Medulla oblongata (tissue), 1 donor: ENCODE measurements around the gene SMAP1.
"Not testable (repeated sequence)": the region's sequence is repeated elsewhere in the genome, so short reads cannot be mapped to it uniquely, and the experiment has no call there.

Experiments
- DNase-seq: peaks from one replicate; pipeline ENCODE4 v3.0.0-alpha.2; 2015; ENCODE audit errors: extremely low spot score

The SMAP1 gene

DNA sequence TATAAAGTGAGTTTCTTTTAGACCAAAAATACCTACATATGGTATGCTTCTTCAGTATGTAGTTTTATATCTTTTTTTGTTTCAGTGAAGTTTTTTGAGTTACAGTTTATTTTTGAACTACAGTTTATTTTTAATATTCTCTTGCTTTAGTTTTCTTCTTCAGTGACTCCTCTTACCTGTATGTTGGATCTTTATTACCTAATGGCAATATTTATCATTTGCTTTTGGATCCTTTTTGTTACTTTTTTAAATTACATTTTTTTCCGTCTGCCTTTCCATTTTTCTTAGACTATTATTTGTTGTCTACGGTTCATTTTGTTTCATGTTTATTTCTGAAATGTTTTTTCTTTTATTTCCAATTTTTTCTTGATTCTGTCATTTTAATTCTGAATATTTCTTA is 71.9 kb downstream of the SMAP1 start:
- no peak for DNase-seq

DNA sequence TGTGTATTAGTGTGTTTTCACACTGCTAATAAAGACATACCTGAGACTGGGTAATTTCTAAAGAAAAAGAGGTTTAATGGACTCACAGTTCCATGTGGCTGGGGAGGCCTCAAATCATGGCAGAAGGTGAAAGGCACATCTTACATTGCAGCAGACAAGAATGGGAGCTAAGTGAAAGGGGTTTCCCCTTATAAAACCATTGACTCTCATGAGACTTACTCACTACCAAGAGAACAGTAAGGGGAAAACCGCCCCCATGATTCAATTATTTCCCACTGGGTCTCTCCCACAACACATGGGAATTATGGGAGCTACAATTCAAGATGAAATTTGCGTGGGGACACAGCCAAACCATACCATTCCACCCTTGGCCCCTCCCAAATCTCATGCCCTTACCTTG is 73.1 kb downstream of the SMAP1 start:
- not testable (repeated sequence) for DNase-seq

DNA sequence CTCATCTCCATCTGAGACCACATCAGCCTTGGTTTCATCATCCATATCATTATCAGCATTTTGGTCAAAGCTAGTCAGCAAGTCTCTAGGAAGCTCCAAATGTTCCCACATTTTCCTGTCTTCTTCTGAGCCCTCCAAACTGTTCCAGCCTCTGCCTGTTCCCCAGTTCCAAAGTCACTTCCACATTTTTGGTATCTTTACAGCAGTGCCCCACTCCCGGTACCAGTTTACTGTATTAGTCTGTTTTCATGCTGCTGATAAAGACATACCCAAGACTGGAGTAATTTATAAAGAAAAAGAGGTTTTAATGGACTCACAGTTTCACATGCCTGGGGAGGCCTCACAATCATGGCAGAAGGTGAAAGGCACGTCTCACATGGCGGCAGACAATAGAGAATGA is 74.8 kb downstream of the SMAP1 start:
- not testable (repeated sequence) for DNase-seq

DNA sequence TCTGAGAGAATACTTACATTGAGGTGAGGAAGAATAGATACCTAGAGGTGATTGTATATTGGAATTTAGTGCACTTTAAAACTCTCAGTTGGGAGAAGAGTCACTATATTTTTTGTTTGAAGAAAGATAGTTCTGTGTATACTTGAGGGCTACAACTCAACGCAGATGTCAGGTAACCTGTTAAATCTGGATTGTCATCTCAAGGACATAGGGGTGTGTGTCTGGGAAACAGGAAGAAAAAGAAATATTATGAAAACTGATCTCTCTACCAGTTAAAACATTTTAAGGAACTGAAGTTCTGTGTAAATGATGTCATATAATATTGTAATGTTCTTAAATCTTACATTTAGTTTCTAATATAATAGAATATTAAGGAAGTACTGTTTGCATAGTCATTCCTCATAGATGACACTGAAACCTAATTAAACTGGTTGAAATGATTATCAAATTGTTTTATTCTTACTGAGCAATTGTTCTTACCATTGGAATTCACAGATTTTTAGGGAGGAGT is 86.2 kb downstream of the SMAP1 start:
- no peak for DNase-seq

DNA sequence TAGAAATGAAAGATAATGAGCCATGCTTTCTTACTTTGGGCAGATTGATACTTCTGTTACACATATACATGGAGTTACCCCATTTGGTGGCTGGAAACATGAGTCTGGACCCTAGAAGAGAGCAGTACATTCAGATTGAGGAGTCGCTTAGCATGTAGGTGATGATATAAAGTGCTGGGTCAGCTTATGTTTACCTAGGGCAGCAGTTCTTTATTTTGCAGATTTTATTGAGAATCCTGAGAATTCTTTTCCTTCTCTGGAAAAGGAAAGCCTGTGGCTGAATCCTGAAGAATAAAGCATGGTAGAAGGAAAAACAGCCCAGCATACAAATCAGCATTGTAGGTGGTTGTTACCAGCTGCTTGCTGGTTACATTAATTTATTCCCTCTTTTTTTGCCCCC is 91.2 kb downstream of the SMAP1 start:
- DNase-seq: no peak

DNA sequence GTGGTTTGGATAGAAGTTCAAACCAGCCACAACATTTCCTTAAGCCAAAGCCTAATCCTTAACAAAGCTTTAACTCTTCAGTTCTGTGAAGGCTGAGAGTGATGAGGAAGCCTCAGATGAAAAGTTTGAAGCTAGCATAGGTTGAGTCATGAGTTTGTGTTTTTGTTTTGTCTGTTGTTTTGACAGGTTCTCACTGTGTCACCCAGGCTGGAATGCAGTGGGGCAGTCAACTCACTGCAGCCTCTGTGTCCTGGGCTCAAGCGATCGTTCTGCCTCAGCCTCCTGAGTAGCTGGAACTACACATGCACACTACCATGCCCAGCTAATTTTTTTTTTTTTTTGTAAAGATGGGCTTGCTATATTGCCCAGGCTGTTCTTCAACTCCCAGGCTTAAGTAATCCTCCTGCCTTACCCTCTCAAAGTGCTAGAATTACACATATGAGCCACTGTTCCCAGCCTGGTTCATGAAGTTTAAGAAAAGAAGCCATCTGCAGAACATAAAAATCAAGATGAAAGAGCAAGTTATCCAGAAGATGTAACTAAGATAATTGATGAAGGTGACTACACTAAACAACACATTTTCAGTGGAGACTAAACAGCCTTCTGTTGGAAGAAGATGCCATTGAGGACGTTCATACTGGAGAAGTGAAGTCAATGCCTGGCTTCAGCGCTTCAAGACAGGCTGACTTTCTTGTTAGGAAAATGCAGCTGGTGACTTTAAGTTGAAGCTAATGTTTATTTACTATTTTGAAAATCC is 96.2 kb downstream of the SMAP1 start:
- no peak for DNase-seq

DNA sequence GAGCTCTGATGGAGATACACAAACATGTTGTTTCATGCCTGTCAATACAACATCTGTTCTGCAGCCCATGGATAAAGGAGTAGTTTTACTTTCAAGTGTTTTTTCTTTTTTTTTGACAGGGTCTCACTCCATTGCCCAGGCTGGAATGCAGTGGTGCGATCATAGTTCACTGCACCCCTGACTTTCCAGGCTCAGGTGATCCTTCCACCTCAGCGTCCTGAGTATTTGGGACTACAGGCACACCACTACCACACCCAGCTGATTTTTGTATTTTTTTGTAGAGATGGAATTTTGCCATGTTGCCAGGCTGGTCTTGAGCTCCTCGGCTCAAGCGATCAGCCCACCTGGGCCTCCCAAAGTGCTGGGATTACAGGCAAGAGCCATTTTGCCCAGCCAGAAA is 97.0 kb downstream of the SMAP1 start:
- no peak for DNase-seq

DNA sequence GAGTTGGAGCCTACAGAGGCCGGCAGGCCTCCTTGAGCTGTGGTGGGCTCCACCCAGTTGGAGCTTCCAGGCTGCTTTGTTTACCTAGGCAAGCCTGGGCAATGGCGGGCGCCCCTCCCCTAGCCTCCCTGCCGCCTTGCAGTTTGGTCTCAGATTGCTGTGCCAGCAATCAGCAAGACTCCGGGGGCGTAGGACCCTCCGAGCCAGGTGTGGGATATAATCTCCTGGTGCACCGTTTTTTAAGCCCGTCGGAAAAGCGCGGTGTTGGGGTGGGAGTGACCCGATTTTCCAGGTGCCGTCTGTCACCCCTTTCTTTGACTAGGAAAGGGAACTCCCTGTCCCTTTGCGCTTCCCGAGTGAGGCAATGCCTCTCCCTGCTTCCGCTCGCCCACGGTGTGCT is 103.7 kb downstream of the SMAP1 start:
- DNase-seq: not testable (repeated sequence)

DNA sequence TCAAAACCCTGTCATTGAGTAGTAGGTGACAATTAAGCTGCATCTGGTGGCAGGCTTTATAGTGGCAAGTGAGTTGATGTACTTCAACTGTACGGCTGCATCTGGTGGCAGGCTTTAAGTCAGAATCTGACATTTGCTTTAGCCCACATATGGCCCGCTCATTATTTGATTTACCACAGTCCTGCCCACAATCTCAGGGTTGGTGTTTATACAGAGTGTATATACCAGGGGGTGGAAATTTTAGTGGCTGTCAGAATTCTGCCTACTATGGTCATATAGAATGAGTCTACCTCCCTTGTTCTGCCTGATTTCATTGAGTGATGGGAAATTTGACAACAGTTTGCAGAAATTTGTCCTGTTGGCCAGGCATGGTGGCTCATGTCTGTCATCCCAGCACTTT is 112.3 kb downstream of the SMAP1 start:
- no peak for DNase-seq

DNA sequence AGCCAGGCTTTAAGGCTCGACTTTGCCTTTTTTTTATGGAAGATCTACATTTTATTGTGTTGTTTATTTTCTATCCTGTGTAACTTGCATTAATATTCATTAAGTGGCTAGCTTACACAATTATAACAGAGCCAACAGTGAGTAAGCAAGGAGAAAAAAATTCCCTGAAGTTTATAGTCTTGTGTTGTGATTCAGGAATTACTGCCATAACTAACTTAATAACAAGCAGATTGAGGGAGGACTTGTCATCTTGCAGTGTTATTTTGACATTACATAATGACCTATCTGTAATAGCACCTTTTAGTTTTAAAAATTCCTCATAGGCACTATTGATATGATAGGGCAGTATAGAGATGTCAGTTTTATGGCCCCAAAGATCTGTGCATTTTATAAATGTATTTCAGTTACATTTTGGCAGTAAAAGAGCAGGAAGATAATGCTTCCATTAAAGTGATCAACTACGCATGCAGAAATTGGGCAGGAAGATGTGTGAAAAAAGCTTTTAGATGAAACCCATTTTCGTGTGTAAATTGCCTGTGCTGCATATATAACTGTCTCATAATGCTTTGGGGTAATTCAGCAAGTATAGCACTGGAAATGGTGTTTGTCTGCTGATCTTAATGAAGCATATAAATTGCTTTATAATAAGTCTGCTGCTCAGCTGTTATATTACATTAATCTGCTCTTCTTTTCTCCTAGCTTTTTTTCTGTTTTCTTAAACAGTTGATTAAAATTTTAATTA is 123.0 kb downstream of the SMAP1 start:
- no peak for DNase-seq

DNA sequence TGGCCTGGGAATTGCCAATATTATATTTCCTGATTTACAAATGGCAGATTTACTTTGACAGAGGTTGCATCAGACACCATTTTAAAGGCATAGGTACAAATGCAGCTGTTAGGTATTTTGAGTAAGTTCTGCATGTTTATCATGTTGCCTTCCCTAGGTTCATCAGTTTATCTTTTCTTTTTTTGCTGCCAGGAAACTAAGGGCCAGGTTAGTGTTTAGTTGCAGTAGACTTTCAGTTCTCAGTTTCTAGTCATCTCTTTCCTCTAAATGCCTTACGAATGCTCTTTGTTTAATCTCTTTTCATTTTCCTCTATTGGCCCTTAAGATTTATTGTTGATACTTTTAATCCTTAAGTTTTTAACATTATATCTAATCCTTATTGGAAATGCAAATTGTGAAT is 129.9 kb downstream of the SMAP1 start:
- DNase-seq: no peak

DNA sequence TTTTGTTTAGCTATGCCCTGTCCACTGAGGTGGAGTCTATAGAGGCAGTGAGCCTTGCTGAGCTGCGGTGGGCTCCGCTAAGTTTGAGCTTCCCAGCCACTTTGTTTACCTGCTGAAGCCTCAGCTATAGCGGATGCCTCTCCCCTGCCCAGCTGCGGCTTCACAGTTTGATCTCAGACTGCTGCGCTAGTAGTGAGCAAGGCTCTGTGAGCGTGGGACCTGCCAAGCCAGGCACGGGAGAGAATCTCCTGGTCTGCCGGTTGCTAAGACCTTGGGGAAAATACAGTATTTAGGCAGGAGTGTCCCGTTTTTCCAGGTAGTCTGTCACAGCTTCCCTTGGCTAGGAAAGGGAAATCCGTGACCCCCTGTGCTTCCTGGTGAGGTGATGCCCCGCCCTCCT is 138.4 kb downstream of the SMAP1 start:
- no peak for DNase-seq

DNA sequence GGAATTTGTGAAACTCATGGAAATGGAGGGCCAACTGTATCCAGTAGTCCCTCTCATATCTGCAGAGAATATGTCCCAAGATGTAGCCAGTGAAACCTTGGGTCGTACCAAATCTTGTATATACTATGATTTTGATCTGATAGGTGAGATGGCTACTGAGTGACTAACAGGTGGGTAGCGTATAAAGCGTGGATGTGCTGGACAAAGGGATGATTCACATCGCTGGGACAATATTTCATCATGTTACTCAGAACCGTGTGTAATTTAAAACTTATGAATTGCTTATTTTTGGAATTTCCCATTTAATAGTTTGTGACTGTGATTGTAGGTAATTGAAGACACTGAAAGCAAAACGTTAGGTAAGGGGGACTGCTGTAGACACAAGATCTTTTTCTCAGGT is 144.1 kb downstream of the SMAP1 start:
- no peak for DNase-seq

DNA sequence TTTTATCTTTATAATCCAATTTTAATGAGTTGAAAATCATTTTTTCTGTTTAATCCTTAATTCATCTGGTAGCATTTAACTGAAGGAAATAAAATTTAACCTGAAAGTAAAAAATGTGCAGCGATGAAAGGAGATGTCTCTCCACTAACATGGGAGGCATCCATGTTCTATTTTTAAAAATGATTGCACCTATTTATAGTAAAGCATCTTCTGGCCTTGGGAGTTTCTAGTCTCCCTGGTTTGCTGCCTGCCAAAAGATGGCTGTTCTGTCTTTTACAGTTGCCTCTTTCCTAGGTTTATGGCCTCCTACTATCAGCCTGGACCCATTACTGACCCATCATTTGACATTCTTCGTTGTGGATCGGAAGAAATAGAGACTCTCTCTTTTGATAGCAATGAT is 146.2 kb downstream of the SMAP1 start:
- DNase-seq: no peak

DNA sequence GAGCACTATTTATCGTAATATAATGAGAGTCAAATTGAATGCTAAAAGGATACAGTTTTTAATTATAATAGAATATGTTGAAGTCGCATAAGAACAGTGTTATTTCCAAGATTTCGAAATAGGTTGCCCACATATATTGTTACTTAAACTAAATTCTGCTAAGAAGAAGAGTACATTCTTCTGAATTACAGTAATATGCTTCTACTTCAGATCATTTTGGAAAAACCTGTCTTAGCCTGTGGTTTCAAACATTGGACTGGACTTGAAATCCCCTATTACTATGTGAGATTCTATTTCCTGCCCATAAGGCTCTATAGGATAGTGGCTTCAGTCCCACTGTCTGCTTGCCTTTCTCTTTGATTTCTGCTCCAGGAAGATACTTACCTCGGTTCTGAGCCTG is 152.0 kb downstream of the SMAP1 start:
- DNase-seq: no peak

DNA sequence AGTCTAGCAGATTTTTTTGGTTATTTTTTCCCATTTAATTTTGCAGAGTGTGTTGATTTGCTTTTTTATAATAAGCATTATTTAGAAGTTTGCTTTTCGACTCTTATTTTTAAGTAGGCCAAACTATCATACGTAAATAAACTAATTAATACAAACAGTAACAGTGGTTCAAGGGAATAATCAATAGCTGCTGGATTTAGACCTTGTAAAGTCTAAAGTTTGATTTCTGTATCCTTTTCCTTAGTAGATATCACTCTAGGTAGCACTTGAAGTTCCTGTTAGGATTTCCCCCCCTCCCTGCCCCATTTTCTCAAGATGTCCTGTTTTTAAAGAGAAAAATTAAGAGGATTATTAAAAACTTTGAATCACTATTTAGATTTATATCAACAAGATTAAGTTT is 153.1 kb downstream of the SMAP1 start:
- no peak for DNase-seq

DNA sequence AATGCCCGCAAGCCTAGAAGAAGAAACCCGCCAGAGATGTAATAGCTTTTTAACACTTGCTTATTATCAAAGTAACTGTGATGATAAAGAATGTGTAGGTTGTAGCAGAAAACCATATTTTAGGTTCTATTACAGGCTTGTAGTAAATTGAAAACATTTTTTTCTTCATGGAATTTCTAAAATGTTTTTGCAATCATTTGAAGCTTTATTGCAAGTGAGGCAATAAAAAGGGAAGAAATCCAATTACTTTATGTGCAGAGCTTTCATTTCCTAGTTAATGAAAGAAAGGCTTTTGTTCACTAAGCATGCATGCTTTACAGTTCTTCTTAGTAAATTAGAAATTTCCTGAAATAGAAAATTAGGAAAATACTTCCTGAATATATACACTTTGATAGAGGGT is 154.1 kb downstream of the SMAP1 start:
- DNase-seq: no peak

DNA sequence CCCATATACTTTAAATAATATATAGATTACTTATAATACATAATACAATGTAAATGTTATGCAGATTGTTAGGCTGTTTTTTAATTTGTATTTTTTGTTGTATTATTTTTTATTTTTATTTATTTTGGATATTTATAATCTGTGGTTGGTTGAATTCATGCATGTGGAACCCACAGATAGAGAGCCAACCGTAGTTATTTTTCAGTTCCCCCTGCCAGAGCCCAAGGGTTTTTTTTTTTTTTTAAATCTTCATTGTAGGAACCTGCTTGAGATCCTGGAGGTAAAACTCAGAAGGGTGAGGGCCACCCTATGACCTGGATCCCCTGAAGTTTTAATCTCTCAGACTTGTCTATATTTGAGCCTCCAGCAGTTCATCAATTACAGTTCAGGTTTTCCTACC is 156.0 kb downstream of the SMAP1 start:
- DNase-seq: no peak

DNA sequence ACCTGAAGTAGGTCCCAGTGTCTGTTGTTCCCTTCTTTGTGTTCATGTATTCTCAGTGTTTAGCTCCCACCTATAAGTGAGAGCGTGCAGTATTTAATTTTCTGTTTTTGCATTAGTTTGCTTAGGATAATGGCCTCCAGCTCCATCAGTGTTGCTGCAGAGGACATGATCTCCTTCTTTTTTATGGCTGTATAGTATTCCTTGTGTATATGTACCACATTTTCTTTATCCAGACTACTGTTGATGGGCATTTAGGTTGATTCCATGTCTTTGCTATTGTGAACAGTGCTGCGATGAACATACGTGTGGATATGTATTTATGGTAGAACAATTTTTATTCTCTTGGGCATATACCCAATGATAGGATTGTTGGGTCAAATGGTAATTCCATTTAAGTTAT is 163.7 kb downstream of the SMAP1 start:
- no peak for DNase-seq

DNA sequence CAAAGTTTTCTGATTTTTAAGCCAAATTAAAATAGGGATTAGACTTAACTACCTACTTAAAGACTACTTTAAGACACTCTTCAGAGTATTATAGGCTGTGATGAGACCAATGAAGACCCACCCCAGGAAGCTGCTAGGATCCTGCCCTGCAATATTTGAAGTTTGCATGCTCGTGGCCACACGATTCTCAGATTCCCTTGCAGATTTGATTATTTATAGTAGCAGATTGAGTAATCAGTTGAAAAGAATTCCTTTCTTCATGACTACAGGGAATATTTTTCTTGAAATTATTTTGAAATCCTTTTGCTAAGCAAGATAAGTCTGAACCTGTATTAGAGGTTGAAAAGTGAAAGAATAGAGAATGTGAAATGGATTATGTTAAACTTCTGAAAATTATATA is 166.8 kb downstream of the SMAP1 start:
- no peak for DNase-seq

DNA sequence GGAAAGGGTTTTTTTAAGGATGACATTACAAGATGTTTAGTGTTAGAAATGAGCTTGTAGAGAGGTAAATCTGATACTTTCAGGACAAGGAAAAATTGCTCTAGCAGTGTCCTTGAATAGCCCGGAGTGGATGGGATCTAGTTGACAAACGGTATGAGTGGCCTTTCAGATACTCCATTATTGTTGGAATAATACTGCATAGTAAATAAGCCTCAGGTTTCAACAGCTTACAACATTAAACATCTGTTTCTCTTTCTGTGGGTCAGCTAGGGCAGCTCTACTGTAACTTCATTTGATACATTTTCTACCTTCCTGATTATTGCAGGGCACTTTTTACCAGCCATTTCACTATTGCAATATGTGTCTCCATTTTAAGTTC is 171.2 kb downstream of the SMAP1 start:
- DNase-seq: no peak

DNA sequence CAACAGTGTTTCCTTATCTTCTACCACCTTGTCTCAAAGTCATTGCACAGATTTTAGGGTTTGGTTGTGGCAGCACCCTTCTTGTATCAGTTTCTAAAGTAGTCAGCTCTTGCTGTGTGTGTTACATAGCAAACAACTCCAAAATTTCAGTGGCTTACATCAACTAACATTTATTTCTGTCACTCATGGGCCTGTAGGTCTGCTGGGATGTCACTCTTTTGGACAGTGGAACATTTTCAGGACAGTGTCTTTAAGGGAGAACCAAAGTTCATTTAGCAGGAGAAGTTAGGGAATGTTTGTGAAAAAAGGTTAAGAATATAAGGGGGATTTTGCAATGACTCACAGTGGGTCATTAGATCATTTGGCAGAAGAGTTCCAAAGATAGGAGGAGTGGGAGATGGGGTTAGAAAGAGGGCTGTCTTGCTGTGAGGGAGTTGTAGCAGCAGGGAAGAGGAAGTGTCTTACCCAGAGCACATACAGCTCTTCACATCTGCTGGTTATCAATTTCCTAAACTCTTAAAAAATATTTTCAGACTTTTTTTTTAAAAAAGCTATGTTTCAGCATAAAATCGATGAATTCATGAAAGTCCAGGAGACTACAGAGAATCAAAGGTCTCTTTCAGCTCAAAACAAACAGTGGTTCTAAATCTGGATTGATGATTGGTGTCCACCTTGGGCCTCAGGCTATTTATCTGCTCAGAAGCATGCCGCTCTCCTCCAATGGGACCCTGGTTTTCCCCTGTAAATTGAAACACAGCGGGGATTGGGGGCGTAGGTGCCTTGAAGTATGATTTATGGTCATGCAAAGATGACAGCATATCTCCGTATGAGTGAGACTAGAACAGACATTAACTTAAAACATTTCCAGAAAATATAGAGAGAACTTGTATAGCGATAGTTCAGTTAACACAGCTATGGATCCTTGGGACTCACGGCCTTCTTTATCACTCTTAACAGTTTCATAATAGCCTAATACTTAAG is 171.9 kb downstream of the SMAP1 start:
- no peak for DNase-seq
